Measurements from ENCODE around the gene EFTUD2.
"Not testable (repeated sequence)": the region's sequence is repeated elsewhere in the genome, so short reads cannot be mapped to it uniquely, and the experiment has no call there.

EFTUD2 gene

GRCh38 chr17:44899074-44899782 is at the start of gene EFTUD2:
EFTUD2 (minus strand) TSS chr17:44899445; CDS start chr17:44894521, 4,924 bp downstream.
- peak; percentile 91 for DNase-seq (ENCODE audit: low spot score)

DNA sequence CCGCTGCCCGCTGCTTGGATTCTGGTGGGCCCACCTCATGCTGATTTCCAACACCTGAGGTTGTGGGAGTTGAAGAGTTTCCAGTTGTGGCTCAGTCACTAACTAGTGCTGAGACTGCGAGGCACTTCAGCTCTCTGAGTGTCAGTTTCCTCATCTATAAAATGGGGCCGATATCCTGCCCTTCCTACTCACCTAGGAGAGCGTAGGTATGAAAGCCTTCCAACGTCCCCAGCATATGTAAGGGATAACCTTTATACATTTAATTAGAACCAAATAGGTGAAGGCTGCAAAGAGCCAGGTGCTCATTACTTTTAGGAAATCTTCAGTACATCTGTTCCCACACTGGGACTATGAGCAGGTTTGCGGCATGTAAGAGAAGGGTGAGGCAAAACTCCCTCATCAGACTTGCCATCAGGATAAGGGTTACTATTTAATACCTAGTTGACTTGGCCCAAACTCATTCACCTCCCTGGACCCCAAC is 49.1 kb upstream of the EFTUD2 start:
- no peak for DNase-seq (ENCODE audit: low spot score)

- peak; percentile 98 for DNase-seq (ENCODE audit: low spot score)
These were observed 48.4 kb upstream of the EFTUD2 start, which contains the start of gene KIF18B for GRCh38 chr17:44947461-44948314. KIF18B (minus strand) TSS chr17:44947773; CDS start chr17:44936344, 11,429 bp downstream.

GRCh38 chr17:44945652-44946051 is 46.4 kb upstream of the EFTUD2 start:
- not testable (repeated sequence) for DNase-seq (ENCODE audit: low spot score)

DNA sequence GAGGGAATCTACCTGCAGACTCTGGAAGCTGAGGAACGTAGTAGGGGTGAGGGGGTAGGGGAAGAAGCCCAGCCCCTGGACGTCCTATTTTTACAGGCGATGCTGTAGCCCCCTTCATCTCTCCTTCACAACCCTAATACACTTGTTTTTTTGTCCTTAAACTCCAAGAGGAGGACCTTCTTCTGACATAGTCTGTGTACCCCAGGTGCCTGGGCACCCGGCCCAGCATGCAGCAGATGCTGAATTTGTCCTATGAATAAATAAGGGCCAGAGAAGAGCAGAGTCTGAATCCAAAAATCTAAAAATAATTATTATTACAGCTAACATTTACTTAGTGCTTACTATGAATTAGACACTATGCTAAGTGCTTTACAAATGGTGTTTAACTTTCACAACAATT is 43.2 kb upstream of the EFTUD2 start:
- no peak for DNase-seq (ENCODE audit: low spot score)

DNA sequence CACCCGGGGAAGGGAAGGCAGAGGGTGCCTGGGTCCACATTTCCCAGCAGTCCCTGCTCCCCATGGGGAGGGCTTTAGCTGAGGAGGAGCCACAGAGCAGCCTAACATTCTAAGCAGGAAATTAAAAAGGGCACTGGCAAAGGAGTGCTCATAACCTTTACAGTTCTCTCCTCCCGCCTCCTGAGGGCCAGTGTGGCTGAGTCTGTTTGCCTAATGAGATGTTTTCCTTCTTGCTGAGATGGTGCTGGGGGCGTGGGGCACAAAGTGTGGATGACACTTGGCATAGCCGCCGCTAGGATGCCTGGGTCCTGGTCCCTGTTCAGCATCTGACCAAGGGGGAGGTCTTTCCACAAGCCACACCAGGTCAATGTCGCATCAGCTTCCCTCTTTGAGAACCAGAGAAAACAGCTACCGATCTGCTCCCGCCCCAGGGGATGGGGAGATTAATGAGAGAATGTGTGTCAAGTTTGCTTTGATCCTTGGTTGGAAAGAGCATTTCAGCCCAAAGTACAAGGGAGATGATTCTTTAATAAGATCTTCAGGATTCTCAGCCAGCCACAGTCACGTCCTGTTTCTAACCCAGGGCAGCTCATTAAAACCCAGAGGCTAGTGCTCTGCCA is 42.6 kb upstream of the EFTUD2 start:
- DNase-seq (ENCODE audit: low spot score), result peak; percentile 56

GRCh38 chr17:44940768-44941167 is 41.5 kb upstream of the EFTUD2 start:
- DNase-seq (ENCODE audit: low spot score), result no peak

- no peak for DNase-seq (ENCODE audit: low spot score)
These were observed 41.1 kb upstream of the EFTUD2 start for GRCh38 chr17:44940317-44940716.

GRCh38 chr17:44935116-44935515 is 35.9 kb upstream of the EFTUD2 start:
- no peak for DNase-seq (ENCODE audit: low spot score)

DNA sequence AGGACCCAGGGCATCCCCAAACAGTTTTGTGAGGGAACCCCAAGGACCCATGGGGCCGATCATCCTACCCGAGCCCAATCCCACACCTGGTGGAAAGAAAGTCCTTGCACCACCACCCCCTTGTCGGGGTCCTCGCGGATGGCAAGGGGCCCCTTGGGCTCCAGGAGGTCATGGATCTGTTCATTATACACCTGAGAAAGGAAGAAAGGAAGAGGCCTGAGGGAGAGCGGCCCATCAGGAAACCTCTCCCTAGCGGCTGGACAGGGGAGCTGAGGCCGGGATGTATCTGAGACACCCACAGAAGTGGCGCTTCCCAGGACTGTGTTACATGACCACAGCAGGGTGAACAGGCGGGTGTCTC is 35.5 kb upstream of the EFTUD2 start:
- no peak for DNase-seq (ENCODE audit: low spot score)

GRCh38 chr17:44933824-44934744 is 34.8 kb upstream of the EFTUD2 start:
- DNase-seq (ENCODE audit: low spot score), result no peak

DNA sequence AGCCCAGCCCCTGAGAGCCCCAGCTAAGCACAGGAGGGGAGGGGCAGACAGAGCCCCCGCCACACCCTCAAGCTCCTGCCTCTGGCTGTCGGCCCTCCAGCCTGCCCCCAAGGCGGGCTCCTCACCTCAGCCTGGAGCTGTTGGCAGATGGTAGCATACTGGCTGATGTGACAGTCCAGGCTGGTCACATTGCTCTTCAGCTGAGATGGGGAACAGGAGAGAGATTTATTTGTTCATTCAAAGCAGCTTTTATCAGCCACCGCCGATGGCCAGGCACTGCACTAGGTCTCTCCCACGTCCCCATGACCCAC is 33.5 kb upstream of the EFTUD2 start:
- DNase-seq (ENCODE audit: low spot score), result no peak

DNA sequence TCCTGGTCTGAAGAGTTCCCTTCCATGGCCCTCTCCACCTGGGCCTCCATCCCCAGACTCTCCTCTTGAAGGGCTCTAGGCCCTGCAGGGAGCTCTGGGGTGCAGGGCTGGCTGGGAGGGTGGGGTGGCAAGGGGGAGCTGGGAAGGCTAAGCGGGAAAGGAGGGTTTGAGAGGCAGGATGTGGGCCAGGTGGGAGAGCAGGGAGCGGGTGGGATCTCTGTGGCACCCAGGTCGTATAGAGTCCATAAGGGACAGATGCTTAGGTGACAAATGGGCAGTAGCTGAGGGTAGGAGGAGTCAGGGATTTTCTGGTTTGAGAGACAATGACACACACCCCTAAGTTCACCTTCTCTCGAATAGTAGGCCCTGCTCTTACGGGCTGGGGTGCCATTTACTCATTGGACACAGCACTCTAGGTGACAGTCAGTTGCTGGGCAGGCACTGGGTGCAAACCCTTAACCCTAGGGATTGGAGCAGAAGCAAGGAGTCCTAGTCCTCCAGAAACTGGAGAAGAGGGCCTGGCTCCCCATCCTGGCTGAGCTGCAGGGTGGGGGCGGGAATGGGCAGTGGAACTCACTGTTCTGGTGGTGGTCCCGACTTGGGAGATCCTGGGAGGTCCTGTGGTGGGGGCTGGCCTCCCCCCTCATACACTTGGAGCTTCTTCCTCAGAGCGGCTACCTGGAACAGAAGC is 33.0 kb upstream of the EFTUD2 start:
- no peak for DNase-seq (ENCODE audit: low spot score)

DNA sequence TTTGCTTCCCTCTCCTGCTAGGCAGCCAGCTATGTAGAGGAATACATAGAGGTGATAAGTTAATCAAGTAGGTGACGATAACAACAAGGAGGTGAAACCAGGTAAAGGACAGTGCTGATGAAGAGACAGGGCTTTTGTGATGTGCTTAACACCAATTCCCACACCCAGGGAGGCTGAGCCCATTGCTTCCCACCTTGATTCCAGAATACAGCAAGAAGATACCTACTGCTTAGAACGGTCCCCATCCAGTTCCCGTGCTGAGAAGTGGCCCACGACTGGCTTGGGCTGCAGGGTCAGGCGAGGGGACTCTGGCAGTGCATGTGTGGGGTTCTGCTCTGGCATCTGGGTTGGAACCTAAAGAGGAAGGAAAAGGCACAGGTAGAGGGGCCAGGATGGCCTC is 32.1 kb upstream of the EFTUD2 start:
- no peak for DNase-seq (ENCODE audit: low spot score)

DNA sequence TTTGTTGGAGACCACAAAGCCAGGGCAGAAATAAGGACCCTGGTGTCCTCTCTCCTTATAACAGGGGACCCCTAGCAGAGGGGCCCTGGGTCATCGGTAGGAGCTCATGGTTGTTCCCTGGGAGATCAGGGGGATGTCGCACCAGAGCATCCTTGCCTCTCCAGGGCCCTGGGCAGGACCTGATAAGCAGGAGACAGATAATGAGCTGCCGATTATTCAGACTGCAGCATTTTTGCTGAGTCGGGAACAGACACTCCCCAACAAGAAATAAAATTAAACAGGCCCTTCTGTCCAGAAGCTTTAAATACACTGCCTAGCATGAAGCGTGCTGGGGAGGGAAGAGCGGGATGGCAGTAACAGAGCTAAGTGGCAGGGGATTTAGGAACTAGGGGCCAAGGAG is 31.4 kb upstream of the EFTUD2 start:
- DNase-seq (ENCODE audit: low spot score), result no peak

DNA sequence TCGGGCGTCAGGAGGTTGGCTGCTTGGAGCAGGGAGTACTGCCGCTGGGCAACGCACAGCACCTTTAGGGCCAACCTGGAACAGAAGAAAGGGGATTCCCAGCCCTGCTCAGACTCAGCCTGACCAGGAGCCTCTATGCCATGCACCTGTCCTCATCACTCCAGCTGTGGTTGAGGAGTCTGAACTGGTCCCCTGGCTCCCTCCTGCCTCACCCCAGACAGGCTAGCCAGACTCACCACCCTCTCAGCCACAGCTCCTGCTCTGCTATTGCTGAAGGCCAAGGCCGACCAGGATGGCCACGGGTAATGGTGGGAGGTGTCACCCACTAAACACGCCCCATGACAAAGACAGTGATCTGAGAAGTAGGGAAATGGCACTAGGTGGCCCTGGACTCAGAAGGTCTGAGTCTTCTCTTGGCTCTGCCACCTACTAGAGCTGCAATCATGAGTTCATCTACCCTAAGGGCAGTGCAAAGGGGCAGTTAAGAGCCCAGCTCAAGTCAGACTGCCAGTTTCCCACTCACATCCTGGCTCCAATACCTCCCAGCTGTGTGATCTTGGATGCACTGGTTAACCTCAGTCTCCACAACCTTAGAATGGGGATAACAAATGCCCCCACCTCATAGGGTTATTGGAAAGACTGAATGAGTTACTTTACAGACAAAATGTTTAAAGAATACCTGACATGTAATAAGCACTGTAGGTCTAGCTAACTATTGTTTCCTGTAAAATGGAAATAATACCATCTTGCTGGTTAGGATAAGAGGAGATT is 29.9 kb upstream of the EFTUD2 start:
- no peak for DNase-seq (ENCODE audit: low spot score)

- no peak for DNase-seq (ENCODE audit: low spot score)
These were observed 28.9 kb upstream of the EFTUD2 start for GRCh38 chr17:44928136-44928535.

DNA sequence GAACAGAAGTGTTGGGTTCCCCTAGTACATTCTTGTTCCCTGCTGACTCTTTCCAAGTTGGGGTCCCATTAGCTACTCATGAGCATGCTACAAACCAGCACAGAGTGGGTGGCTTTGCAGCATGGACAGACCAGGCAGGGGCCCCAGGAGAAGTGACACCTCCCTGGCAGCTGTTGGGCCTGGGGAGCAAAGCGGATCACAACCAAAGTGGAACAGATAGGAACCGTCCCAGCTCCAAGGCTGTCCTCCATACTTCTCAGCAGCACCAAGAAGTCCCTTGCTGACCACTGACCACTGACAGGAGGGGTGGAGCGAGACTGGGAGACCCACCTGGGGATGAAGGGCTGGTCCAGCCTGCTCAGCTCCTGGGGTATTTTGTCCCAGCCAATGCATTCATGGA is 28.5 kb upstream of the EFTUD2 start:
- DNase-seq (ENCODE audit: low spot score), result no peak

- no peak for DNase-seq (ENCODE audit: low spot score)
These were observed 27.7 kb upstream of the EFTUD2 start for GRCh38 chr17:44926821-44927525.

Measured in COLO829 (cell line).